ENCODE measurements around the gene GRAMD1B.

GRAMD1B gene

GRCh38 chr11:123505546-123506299 lies 75.7 kb downstream of the GRAMD1B start:
- no peaks in the 10 kb centered on the region for H4K20me1 ChIP-seq (ENCODE audit: control insufficient read depth, insufficient read depth, low read depth, low read length)
- H3K4me1 ChIP-seq (ENCODE audit: control insufficient read depth, low read length) = no peaks in the 10 kb centered on the region
- no peak for TF ChIP-seq CTCF (IDR thresholded peaks at IDR 0.05; ENCODE audit: low read depth, low read length, poor library complexity, severe bottlenecking)
- no peak for TF ChIP-seq EZH2phosphoT487 (IDR thresholded peaks at IDR 0.05; ENCODE audit: borderline replicate concordance, low read length)
- no peaks in the 10 kb centered on the region for H3K9me3 ChIP-seq (ENCODE audit: control insufficient read depth, insufficient read depth, low read length)
- H3K27me3 ChIP-seq (ENCODE audit: control insufficient read depth, low read length) = peaks cover 3% of the 10 kb centered on the region; the same call in 1 of the 2 replicates
- no peaks in the 10 kb centered on the region for H3K79me2 ChIP-seq (ENCODE audit: control insufficient read depth, low read length)
- no peaks in the 10 kb centered on the region for H3K36me3 ChIP-seq (ENCODE audit: control insufficient read depth, low read length)
- no peaks in the 10 kb centered on the region for H3K9me2 ChIP-seq (replicated peaks; ENCODE audit: control insufficient read depth, low read length)
- no peak overlapping the region for H3K4me3 ChIP-seq (ENCODE audit: low read length)
- no peak overlapping the region for H3K27ac ChIP-seq (ENCODE audit: low read depth, low read length)
- no peaks in the 10 kb centered on the region for H3F3A ChIP-seq (ENCODE audit: control insufficient read depth, insufficient read depth)
- no peak overlapping the region for H3K4me2 ChIP-seq (ENCODE audit: low read length)

DNA sequence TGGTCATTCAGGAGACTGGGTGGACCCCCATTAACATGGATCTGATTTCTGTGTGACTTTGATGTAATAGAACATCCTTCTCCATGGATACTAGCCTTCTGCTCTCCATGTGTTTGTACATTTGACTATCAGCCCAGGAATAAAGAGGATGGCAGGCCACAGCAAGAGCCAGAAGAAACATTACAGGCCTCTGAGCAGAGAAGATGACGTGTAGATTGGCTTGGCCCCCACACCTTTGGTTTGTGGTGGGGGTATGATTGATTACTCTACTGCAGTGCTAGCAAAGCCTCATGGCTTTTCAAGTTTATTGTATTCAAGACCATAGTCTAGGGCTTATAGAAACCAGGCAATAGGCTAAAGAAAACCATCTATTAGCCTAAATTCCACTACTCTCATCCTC lies 77.0 kb downstream of the GRAMD1B start:
- no peaks in the 10 kb centered on the region for H3F3A ChIP-seq (ENCODE audit: control insufficient read depth, insufficient read depth)

GRCh38 chr11:123509737-123510578 lies 79.9 kb downstream of the GRAMD1B start:
- TF ChIP-seq EZH2phosphoT487 (IDR thresholded peaks at IDR 0.05; ENCODE audit: borderline replicate concordance, low read length) (no peak), CTCF (IDR thresholded peaks at IDR 0.05; ENCODE audit: low read depth, low read length, poor library complexity, severe bottlenecking) (no peak)
- no peak overlapping the region for H3K4me2 ChIP-seq (ENCODE audit: low read length)
- peaks cover 9% of the 10 kb centered on the region; the same call in 1 of the 2 replicates for H3K27me3 ChIP-seq (ENCODE audit: control insufficient read depth, low read length)

More for the DNA sequence above, 77.0 kb downstream of the GRAMD1B start:
- H3K36me3 ChIP-seq (ENCODE audit: control insufficient read depth, low read length) = no peaks in the 10 kb centered on the region
- no peak overlapping the region for H3K27ac ChIP-seq (ENCODE audit: low read depth, low read length)
- H3K79me2 ChIP-seq (ENCODE audit: control insufficient read depth, low read length) = no peaks in the 10 kb centered on the region
- TF ChIP-seq EZH2phosphoT487 (IDR thresholded peaks at IDR 0.05; ENCODE audit: borderline replicate concordance, low read length) (no peak), CTCF (IDR thresholded peaks at IDR 0.05; ENCODE audit: low read depth, low read length, poor library complexity, severe bottlenecking) (no peak)
- H3K27me3 ChIP-seq (ENCODE audit: control insufficient read depth, low read length) = peaks cover 3% of the 10 kb centered on the region; the same call in 1 of the 2 replicates
- H3K9me3 ChIP-seq (ENCODE audit: control insufficient read depth, insufficient read depth, low read length) = no peaks in the 10 kb centered on the region
- H4K20me1 ChIP-seq (ENCODE audit: control insufficient read depth, insufficient read depth, low read depth, low read length) = no peaks in the 10 kb centered on the region
- no peaks in the 10 kb centered on the region for H3K4me1 ChIP-seq (ENCODE audit: control insufficient read depth, low read length)
- no peak overlapping the region for H3K4me3 ChIP-seq (ENCODE audit: low read length)
- H3K9me2 ChIP-seq (replicated peaks; ENCODE audit: control insufficient read depth, low read length) = no peaks in the 10 kb centered on the region
- no peak overlapping the region for H3K4me2 ChIP-seq (ENCODE audit: low read length)

More at GRCh38 chr11:123509737-123510578, 79.9 kb downstream of the GRAMD1B start:
- H3K9me2 ChIP-seq (replicated peaks; ENCODE audit: control insufficient read depth, low read length) = no peaks in the 10 kb centered on the region
- no peak overlapping the region for H3K27ac ChIP-seq (ENCODE audit: low read depth, low read length)
- H4K20me1 ChIP-seq (ENCODE audit: control insufficient read depth, insufficient read depth, low read depth, low read length) = no peaks in the 10 kb centered on the region
- H3K36me3 ChIP-seq (ENCODE audit: control insufficient read depth, low read length) = no peaks in the 10 kb centered on the region
- H3K79me2 ChIP-seq (ENCODE audit: control insufficient read depth, low read length) = no peaks in the 10 kb centered on the region
- no peaks in the 10 kb centered on the region for H3K4me1 ChIP-seq (ENCODE audit: control insufficient read depth, low read length)
- no peaks in the 10 kb centered on the region for H3F3A ChIP-seq (ENCODE audit: control insufficient read depth, insufficient read depth)
- H3K9me3 ChIP-seq (ENCODE audit: control insufficient read depth, insufficient read depth, low read length) = no peaks in the 10 kb centered on the region
- H3K4me3 ChIP-seq (ENCODE audit: low read length) = no peak overlapping the region

Measured in DOHH2 (cell line).